ENCODE data around the gene ANTKMT.

ANTKMT gene, protein sequence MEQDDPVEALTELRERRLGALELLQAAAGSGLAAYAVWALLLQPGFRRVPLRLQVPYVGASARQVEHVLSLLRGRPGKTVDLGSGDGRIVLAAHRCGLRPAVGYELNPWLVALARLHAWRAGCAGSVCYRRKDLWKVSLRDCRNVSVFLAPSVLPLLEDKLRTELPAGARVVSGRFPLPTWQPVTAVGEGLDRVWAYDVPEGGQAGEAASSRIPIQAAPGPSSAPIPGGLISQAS

DNA sequence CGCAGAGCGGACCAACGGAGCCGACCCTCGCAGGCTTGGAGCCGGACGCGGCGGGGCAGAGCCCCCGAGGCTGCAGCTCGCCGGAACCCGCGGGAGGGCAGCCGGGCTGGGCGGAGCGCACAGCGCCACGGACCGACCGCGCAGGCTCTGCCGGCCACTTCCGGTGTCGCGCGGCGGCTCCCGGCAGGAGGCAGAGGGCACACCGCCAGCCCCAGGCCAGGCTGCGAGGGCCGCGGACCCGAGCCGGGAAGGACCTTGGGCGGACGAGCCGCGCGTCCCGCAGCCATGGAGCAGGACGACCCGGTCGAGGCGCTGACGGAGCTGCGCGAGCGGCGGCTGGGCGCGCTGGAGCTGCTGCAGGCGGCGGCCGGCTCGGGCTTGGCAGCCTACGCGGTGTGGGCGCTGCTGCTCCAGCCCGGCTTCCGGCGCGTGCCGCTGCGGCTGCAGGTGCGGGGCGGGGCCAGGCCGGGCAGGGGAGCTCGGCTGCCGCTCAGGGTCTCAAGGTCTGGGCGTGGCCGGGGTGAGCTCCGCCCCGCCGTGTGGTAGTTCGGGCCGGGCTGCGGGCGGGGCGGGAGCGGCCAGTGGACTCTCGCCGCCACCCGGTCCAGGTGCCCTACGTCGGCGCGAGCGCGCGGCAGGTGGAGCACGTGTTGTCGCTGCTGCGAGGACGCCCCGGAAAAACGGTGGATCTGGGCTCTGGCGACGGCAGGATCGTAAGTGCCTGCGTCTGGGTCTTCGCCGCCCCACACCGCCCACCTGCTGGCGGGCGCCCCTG, at the start of gene ANTKMT:
Gene ANTKMT (plus strand): TSS at position 157 of the 775 bp plus-strand sequence. CDS start 129 bp downstream, at position 286.
- Histone ChIP-seq H3K4me2 (ENCODE audit: low read depth, low read length, poor library complexity, severe bottlenecking) (peak within 1 kb of the TSS; percentile 61), H3K27me3 (ENCODE audit: low read length) (no peaks in the 10 kb centered on the region), H3K36me3 (ENCODE audit: low read length) (no peaks in the 10 kb centered on the region), H3K79me2 (ENCODE audit: insufficient read depth, low read length) (no peaks in the 10 kb centered on the region), H4K20me1 (ENCODE audit: low read depth, low read length) (no peaks in the 10 kb centered on the region; the same call in 1 of the 2 replicates), H3K27ac (ENCODE audit: low read depth, low read length) (peak within 1 kb of the TSS; percentile 82), H3K9me2 (replicated peaks; ENCODE audit: insufficient read depth, low read length) (no peaks in the 10 kb centered on the region), H2AFZ (ENCODE audit: low read depth, low read length, severe bottlenecking) (peak within 1 kb of the TSS; percentile 48), H3K9me3 (ENCODE audit: insufficient read depth, low read length) (no peaks in the 10 kb centered on the region), H3K4me3 (ENCODE audit: insufficient read depth, low read length, poor library complexity, severe bottlenecking) (peak within 1 kb of the TSS; percentile 80), H3F3A (ENCODE audit: insufficient read depth) (peaks cover 7% of the 10 kb centered on the region), H3K9ac (ENCODE audit: low read length) (peak within 1 kb of the TSS; percentile 99)
- TF ChIP-seq EZH2phosphoT487 (conservative IDR thresholded peaks at IDR 0.05; ENCODE audit: low read length): no peak
- TF ChIP-seq, protein P1, sequence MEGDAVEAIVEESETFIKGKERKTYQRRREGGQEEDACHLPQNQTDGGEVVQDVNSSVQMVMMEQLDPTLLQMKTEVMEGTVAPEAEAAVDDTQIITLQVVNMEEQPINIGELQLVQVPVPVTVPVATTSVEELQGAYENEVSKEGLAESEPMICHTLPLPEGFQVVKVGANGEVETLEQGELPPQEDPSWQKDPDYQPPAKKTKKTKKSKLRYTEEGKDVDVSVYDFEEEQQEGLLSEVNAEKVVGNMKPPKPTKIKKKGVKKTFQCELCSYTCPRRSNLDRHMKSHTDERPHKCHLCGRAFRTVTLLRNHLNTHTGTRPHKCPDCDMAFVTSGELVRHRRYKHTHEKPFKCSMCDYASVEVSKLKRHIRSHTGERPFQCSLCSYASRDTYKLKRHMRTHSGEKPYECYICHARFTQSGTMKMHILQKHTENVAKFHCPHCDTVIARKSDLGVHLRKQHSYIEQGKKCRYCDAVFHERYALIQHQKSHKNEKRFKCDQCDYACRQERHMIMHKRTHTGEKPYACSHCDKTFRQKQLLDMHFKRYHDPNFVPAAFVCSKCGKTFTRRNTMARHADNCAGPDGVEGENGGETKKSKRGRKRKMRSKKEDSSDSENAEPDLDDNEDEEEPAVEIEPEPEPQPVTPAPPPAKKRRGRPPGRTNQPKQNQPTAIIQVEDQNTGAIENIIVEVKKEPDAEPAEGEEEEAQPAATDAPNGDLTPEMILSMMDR (IDR thresholded peaks at IDR 0.05; ENCODE audit: insufficient read depth, low read length, poor library complexity, severe bottlenecking): no peak

DNA sequence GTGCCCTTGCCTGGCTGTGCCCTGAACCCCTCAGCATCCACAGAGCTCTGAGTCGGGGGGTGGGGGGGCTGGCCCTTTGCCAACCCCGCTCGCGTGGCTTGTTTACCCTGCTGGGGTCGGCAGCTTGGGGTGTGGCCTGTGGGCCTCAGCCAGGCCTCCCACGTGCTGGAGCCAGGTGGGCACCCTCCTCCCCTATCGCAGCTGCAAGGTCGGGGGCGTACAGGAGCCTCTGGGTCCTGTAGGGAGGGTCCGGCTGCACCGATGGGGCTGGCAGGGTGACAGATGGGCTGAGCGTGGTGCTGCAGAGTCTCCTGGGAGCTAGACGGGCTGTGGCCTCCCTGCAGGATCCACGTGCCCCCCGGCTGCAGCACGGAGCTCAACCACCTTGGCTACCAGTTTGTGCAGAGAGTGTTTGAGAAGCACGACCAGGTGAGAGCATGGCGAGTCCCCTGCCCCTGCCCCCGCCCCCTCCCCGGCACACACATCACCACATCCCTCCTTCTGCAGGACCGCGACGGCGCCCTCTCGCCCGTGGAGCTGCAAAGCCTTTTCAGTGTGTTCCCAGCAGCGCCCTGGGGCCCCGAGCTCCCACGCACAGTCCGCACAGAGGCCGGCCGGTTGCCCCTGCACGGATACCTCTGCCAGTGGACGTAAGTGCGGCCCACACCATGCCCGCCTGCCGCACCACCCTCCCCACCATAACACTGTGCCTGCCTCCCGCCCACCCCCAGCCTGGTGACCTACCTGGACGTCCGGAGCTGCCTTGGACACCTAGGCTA, 49.4 kb upstream of the ANTKMT start:
- Histone ChIP-seq H3K9me2 (replicated peaks; ENCODE audit: insufficient read depth, low read length) (no peaks in the 10 kb centered on the region), H4K20me1 (ENCODE audit: low read depth, low read length) (no peaks in the 10 kb centered on the region), H2AFZ (ENCODE audit: low read depth, low read length, severe bottlenecking) (no peak overlapping the region), H3K9ac (ENCODE audit: low read length) (no peak overlapping the region), H3K27ac (ENCODE audit: low read depth, low read length) (no peak overlapping the region), H3K9me3 (ENCODE audit: insufficient read depth, low read length) (no peaks in the 10 kb centered on the region), H3K79me2 (ENCODE audit: insufficient read depth, low read length) (peaks cover 8% of the 10 kb centered on the region; the same call in 1 of the 2 replicates), H3K4me3 (ENCODE audit: insufficient read depth, low read length, poor library complexity, severe bottlenecking) (no peak overlapping the region), H3F3A (ENCODE audit: insufficient read depth) (no peaks in the 10 kb centered on the region), H3K4me2 (ENCODE audit: low read depth, low read length, poor library complexity, severe bottlenecking) (no peak overlapping the region), H3K27me3 (ENCODE audit: low read length) (no peaks in the 10 kb centered on the region), H3K36me3 (ENCODE audit: low read length) (no peaks in the 10 kb centered on the region)
- TF ChIP-seq, protein P1 (IDR thresholded peaks at IDR 0.05; ENCODE audit: insufficient read depth, low read length, poor library complexity, severe bottlenecking): no peak
- TF ChIP-seq EZH2phosphoT487 (conservative IDR thresholded peaks at IDR 0.05; ENCODE audit: low read length): no peak

DNA sequence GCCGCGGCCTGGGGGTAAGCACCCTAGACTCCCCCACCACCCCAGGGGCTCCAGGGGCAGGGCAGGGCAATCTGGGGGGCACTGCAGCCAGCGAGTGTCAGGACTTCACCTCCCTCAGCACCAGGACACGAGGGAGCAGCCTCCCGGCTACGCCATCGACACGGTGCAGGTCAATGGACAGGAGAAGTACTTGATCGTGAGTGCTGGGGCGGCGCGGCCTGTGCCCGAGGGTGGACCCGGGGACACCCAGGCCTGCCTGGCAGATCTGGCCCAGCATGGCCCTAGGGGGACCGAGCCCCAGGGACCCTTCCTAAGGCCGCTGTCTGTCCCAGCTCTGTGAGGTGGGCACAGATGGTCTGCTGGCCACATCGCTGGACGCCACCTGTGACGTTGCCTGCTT, 48.6 kb upstream of the ANTKMT start:
- Histone ChIP-seq H3K9me3 (ENCODE audit: insufficient read depth, low read length) (no peaks in the 10 kb centered on the region), H4K20me1 (ENCODE audit: low read depth, low read length) (no peaks in the 10 kb centered on the region), H3K9me2 (replicated peaks; ENCODE audit: insufficient read depth, low read length) (no peaks in the 10 kb centered on the region), H3K27me3 (ENCODE audit: low read length) (no peaks in the 10 kb centered on the region), H3K9ac (ENCODE audit: low read length) (no peak overlapping the region), H3K4me2 (ENCODE audit: low read depth, low read length, poor library complexity, severe bottlenecking) (no peak overlapping the region), H3K4me3 (ENCODE audit: insufficient read depth, low read length, poor library complexity, severe bottlenecking) (no peak overlapping the region), H3K36me3 (ENCODE audit: low read length) (no peaks in the 10 kb centered on the region), H3K79me2 (ENCODE audit: insufficient read depth, low read length) (peaks cover 8% of the 10 kb centered on the region; the same call in 1 of the 2 replicates), H2AFZ (ENCODE audit: low read depth, low read length, severe bottlenecking) (no peak overlapping the region), H3K27ac (ENCODE audit: low read depth, low read length) (no peak overlapping the region), H3F3A (ENCODE audit: insufficient read depth) (no peaks in the 10 kb centered on the region)
- TF ChIP-seq, protein P1 (IDR thresholded peaks at IDR 0.05; ENCODE audit: insufficient read depth, low read length, poor library complexity, severe bottlenecking): no peak
- TF ChIP-seq EZH2phosphoT487 (conservative IDR thresholded peaks at IDR 0.05; ENCODE audit: low read length): no peak

Measured in SU-DHL-6 (cell line).